HCT116 (cell line): ENCODE measurements around the gene HECW1. TPM values are rescaled to one million over a fixed set of nuclear protein-coding genes. Genes with fewer than 3 reads are reported as not detected.

ENCODE experiments used
- ATAC-seq: fragments of 200-7000 bp; cut with Tn5 transposase; 2 replicates; pipeline ENCODE4 v1.9.1; 2020; ENCODE audit warnings: mild to moderate bottlenecking, moderate library complexity
- BruUV-seq: library from RNA; stranded (reverse); fragments of 400-500 nt; replicated peaks from 2 replicates; lab custom pipeline; 2021; lab: Mats Ljungman, UMichigan
- CTCF ChIA-PET: fragments of 300-600 bp; sonication (Branson Sonifier 250); formaldehyde crosslinking; loops from one replicate; lab custom pipeline; 2021; ENCODE audit warnings: antibody characterized with exemption; lab: Charles Lee
- POLR2A ChIA-PET: fragments of 300-600, 350-600 bp; sonication (Branson Sonifier 250); formaldehyde crosslinking; loops from one replicate; lab custom pipeline; 2021; ENCODE audit warnings: antibody characterized with exemption; lab: Charles Lee
- RAD21 ChIA-PET, 2 experiments: fragments of 300-600 bp; sonication (Branson Sonifier 250); formaldehyde crosslinking; loops; one replicate each; lab custom pipeline; 2023; ENCODE audit warnings: low total read pairs in 2 of 2; ENCODE audit not compliant: uncharacterized antibody in 2 of 2, unreplicated experiment in 2 of 2, low non-redundant PET in 1 of 2; lab: Charles Lee
- DNase-seq: peaks from one replicate; pipeline ENCODE4 v3.0.0-alpha.2; 2010; ENCODE audit warnings: low read depth, low spot score
- H2AFZ ChIP-seq: fragments of 200-600 bp; shearing (Covaris generic), sonication (generic); 2 replicates; pipeline ENCODE4 v1.6.1; 2017; ENCODE audit warnings: low read depth, mixed run types, mixed read lengths, antibody characterized with exemption, low read length; ENCODE audit not compliant: poor library complexity, severe bottlenecking
- H3K27ac ChIP-seq: 2 replicates; pipeline ENCODE4 v1.5.1; 2012; ENCODE audit warnings: low read depth, low read length
- H3K27me3 ChIP-seq: fragments of 200-600 bp; sonication (generic); 2 replicates; pipeline ENCODE4 v1.6.1; 2016; ENCODE audit warnings: mixed run types, low read length, mixed read lengths; ENCODE audit not compliant: insufficient read depth
- H3K36me3 ChIP-seq, 2 experiments: fragments of 200-500 bp in 1 of 2; fragments of 200-600 bp in 1 of 2; sonication (Bioruptor generic) in 1 of 2; sonication (generic) in 1 of 2; 2 replicates each; pipeline versions ENCODE4 v1.5.1 to v1.6.1; 2014 to 2016; ENCODE audit warnings: low read length in 2 of 2, inconsistent platforms in 1 of 2, mixed read lengths in 1 of 2, mixed run types in 1 of 2; ENCODE audit not compliant: insufficient read depth in 2 of 2, control insufficient read depth in 1 of 2
- H3K4me1 ChIP-seq, 2 experiments: fragments of 200-600 bp in 1 of 2; sonication (generic) in 1 of 2; 2 replicates each; pipeline versions ENCODE4 v1.5.1 to v1.6.1; 2012 to 2017; ENCODE audit warnings: low read length in 2 of 2, inconsistent platforms in 1 of 2, mild to moderate bottlenecking in 1 of 2, mixed read lengths in 1 of 2, mixed run types in 1 of 2, moderate library complexity in 1 of 2; ENCODE audit not compliant: insufficient read depth in 2 of 2, control insufficient read depth in 1 of 2
- H3K4me2 ChIP-seq: fragments of 200-600 bp; sonication (generic); 2 replicates; pipeline ENCODE4 v1.6.1; 2017; ENCODE audit warnings: mixed run types, low read length, mixed read lengths
- H3K4me3 ChIP-seq, 2 experiments: fragments of 200-600 bp in 1 of 2; sonication (generic) in 1 of 2; replicated peaks in 1 of 2; 2 replicates each; pipeline ENCODE4 v1.5.1; 2011 to 2016; ENCODE audit warnings: low read length in 2 of 2, control low read depth in 1 of 2, low read depth in 1 of 2, mild to moderate bottlenecking in 1 of 2, mixed read lengths in 1 of 2, mixed run types in 1 of 2
- H3K79me2 ChIP-seq: fragments of 200-600 bp; sonication (generic); 2 replicates; pipeline ENCODE4 v1.6.1; 2017; ENCODE audit warnings: mild to moderate bottlenecking, mixed run types, low read length, moderate library complexity, mixed read lengths; ENCODE audit not compliant: insufficient read depth
- H3K9ac ChIP-seq: fragments of 200-600 bp; sonication (generic); 2 replicates; pipeline ENCODE4 v1.6.1; 2016; ENCODE audit warnings: low read length, mixed read lengths
- H3K9me2 ChIP-seq: fragments of 200-600 bp; sonication (generic), shearing (Covaris generic); 2 replicates; pipeline ENCODE4 v1.6.1; 2017; ENCODE audit warnings: mixed run types, mild to moderate bottlenecking, moderate library complexity; ENCODE audit not compliant: insufficient read depth
- H3K9me3 ChIP-seq, 2 experiments: fragments of 200-500 bp in 1 of 2; fragments of 200-600 bp in 1 of 2; sonication (Bioruptor generic) in 1 of 2; sonication (generic) in 1 of 2; 2 replicates each; pipeline ENCODE4 v1.6.1; 2014 to 2017; ENCODE audit warnings: low read length in 2 of 2, mixed read lengths in 2 of 2, inconsistent platforms in 1 of 2, low read depth in 1 of 2, mild to moderate bottlenecking in 1 of 2, mixed run types in 1 of 2, moderate library complexity in 1 of 2; ENCODE audit not compliant: control insufficient read depth in 1 of 2, insufficient read depth in 1 of 2
- H4K20me1 ChIP-seq: fragments of 200-600 bp; sonication (generic), shearing (Covaris generic); 2 replicates; pipeline ENCODE4 v1.6.1; 2017; ENCODE audit warnings: mixed run types, mild to moderate bottlenecking, moderate library complexity; ENCODE audit not compliant: insufficient read depth
- CTCF ChIP-seq, 3 experiments: fragments of 200-600 bp in 1 of 3; sonication (generic) in 1 of 3; IDR thresholded peaks in 2 of 3; conservative IDR thresholded peaks in 1 of 3; 2 replicates each; pipeline ENCODE4 v1.5.1; 2012 to 2017; ENCODE audit warnings: low read depth in 2 of 3, low read length in 2 of 3, antibody characterized with exemption in 1 of 3, borderline replicate concordance in 1 of 3, control low read depth in 1 of 3, mild to moderate bottlenecking in 1 of 3, mixed read lengths in 1 of 3, mixed run types in 1 of 3, moderate library complexity in 1 of 3; ENCODE audit not compliant: insufficient read depth in 1 of 3
- EGR1 ChIP-seq: IDR thresholded peaks from 2 replicates; pipeline ENCODE4 v1.6.1; 2012; ENCODE audit warnings: low read depth
- ELF1 ChIP-seq: IDR thresholded peaks from 2 replicates; pipeline ENCODE4 v1.6.1; 2012; ENCODE audit warnings: low read depth, borderline replicate concordance
- EZH2phosphoT487 ChIP-seq: fragments of 200-600 bp; IDR thresholded peaks from 2 replicates; pipeline ENCODE4 v1.6.1; 2018; ENCODE audit warnings: antibody characterized with exemption, borderline replicate concordance
- FOSL1 ChIP-seq: IDR thresholded peaks from 2 replicates; pipeline ENCODE4 v1.6.1; 2012; ENCODE audit warnings: low read depth
- MAX ChIP-seq: IDR thresholded peaks from 2 replicates; pipeline ENCODE4 v1.6.1; 2012
- POLR2A ChIP-seq: IDR thresholded peaks from 2 replicates; pipeline ENCODE4 v1.7.0; 2011; ENCODE audit warnings: borderline replicate concordance; ENCODE audit not compliant: insufficient read depth, insufficient read length; ENCODE audit errors: extremely low read depth
- RAD21 ChIP-seq: IDR thresholded peaks from 2 replicates; pipeline ENCODE4 v1.6.1; 2012; ENCODE audit warnings: low read depth, mild to moderate bottlenecking
- SIN3A ChIP-seq: IDR thresholded peaks from 2 replicates; pipeline ENCODE4 v1.6.1; 2012; ENCODE audit warnings: low read depth
- SP1 ChIP-seq: IDR thresholded peaks from 2 replicates; pipeline ENCODE4 v1.6.1; 2012; ENCODE audit warnings: low read depth
- SRF ChIP-seq: IDR thresholded peaks from 2 replicates; pipeline ENCODE4 v1.6.1; 2012; ENCODE audit warnings: low read depth
- TCF7L2 ChIP-seq: IDR thresholded peaks from 2 replicates; pipeline ENCODE4 v1.7.0; 2011; ENCODE audit warnings: borderline replicate concordance, inconsistent platforms; ENCODE audit not compliant: insufficient read depth, insufficient read length; ENCODE audit errors: extremely low read depth
- YY1 ChIP-seq: IDR thresholded peaks from 2 replicates; pipeline ENCODE4 v1.6.1; 2011; ENCODE audit warnings: low read length, low read depth, moderate library complexity, mild to moderate bottlenecking; ENCODE audit not compliant: insufficient replicate concordance; ENCODE audit errors: extremely low read depth
- ZBTB33 ChIP-seq: IDR thresholded peaks from 2 replicates; pipeline ENCODE4 v1.6.1; 2011; ENCODE audit warnings: mild to moderate bottlenecking, low read length, moderate library complexity; ENCODE audit not compliant: insufficient replicate concordance; ENCODE audit errors: extremely low read depth
- intact Hi-C: fragments of 100-400 bp; cut with micrococcal nuclease; formaldehyde crosslinking; loops from 2 replicates; pipeline ENCODE4 v1.10.0; 2022
- total RNA-seq: library from RNA; stranded (reverse); gene quantifications from one replicate; pipeline ENCODE4 v1.2.1, GENCODE V29; 2021; ENCODE audit not compliant: unreplicated experiment
- TF ChIP-seq, protein P1 (sequence below): IDR thresholded peaks from 2 replicates; pipeline ENCODE4 v1.6.1; 2012

Gene HECW1
- total RNA-seq, 1 experiment from 2014 or later, result 5.6 TPM

GRCh38 chr7:43078794-43079193 lies 33.7 kb upstream of the HECW1 start:
- CTCF ChIA-PET, result no interaction called here
- no peak for ATAC-seq
- no peak for DNase-seq
- Histone ChIP-seq H3K27me3 (no peaks in the 10 kb centered on the region), H3K9me3 (no peaks in the 10 kb centered on the region), H3K36me3 (no peaks in the 10 kb centered on the region), H2AFZ (no peak overlapping the region), H3K4me3 (no peak overlapping the region), H3K4me1 (peaks cover 0 to 13% of the 10 kb centered on the region in 2 experiments; a peak in 2 of 4 replicates), H3K9ac (no peak overlapping the region), H3K27ac (no peak overlapping the region), H3K9me2 (no peaks in the 10 kb centered on the region), H3K4me2 (peak overlapping the region; percentile 76; the same call in 1 of the 2 replicates), H3K79me2 (no peaks in the 10 kb centered on the region), H4K20me1 (no peaks in the 10 kb centered on the region)
- POLR2A ChIA-PET, result no interaction called here
- RAD21 ChIA-PET, result no interaction called here
- intact Hi-C loops, result no loop called here
- BruUV-seq, result no TSS peak
- no peak for TF ChIP-seq POLR2A
- TF ChIP-seq EZH2phosphoT487, result no peak
- no peak for TF ChIP-seq EGR1
- no peak for TF ChIP-seq YY1
- TF ChIP-seq MAX, result no peak

DNA sequence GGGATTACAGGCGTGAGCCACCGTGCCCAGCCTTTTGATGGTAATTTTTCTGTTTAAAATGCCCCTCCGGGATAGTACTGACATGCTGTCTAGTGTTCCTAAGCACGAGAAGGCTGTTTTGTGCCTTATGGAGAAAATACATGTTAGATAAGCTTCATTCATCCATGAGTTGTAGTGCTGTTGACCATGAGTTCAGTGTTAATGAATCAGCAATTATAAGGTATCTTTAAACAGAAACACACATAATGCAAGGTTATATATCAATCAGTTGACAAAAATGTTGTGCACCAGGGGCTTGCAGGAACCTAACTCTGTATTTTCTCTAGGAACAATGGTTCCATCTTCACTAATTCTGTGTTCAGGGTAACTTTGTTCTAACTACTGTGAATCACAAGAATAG lies 30.8 kb upstream of the HECW1 start:
- no peaks in the 10 kb centered on the region for H4K20me1 ChIP-seq
- no peak overlapping the region for H3K4me3 ChIP-seq
- no TSS peak for BruUV-seq
- RAD21 ChIA-PET, result no interaction called here
- no peak overlapping the region for H3K4me2 ChIP-seq
- no peaks in the 10 kb centered on the region for H3K79me2 ChIP-seq
- DNase-seq (no peak), ATAC-seq (no peak)
- H3K36me3 ChIP-seq, result no peaks in the 10 kb centered on the region
- H3K9me2 ChIP-seq, result no peaks in the 10 kb centered on the region
- H3K27me3 ChIP-seq, result no peaks in the 10 kb centered on the region
- CTCF ChIA-PET, result no interaction called here
- no peak overlapping the region for H3K9ac ChIP-seq
- no peak overlapping the region for H3K27ac ChIP-seq
- H3K9me3 ChIP-seq, result no peaks in the 10 kb centered on the region
- intact Hi-C loops, result no loop called here
- no peak for TF ChIP-seq EGR1
- no peak for TF ChIP-seq RAD21
- no peak for TF ChIP-seq ELF1
- no peak for TF ChIP-seq CTCF (IDR thresholded peaks at IDR 0.05 in 2 of 3, conservative IDR thresholded peaks at IDR 0.05 in 1 of 3; ENCODE audit: borderline replicate concordance in 1 of 3, insufficient read depth in 1 of 3, low read depth in 2 of 3, low read length in 2 of 3)
- no peak for TF ChIP-seq FOSL1
- no peak for TF ChIP-seq SIN3A
- TF ChIP-seq SRF, result no peak
- TF ChIP-seq TCF7L2, result no peak
- TF ChIP-seq EZH2phosphoT487, result no peak
- no peak for TF ChIP-seq ZBTB33
- TF ChIP-seq, protein P1, sequence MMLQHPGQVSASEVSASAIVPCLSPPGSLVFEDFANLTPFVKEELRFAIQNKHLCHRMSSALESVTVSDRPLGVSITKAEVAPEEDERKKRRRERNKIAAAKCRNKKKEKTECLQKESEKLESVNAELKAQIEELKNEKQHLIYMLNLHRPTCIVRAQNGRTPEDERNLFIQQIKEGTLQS, result no peak
- TF ChIP-seq SP1, result no peak
- TF ChIP-seq YY1, result no peak
- POLR2A ChIA-PET, result no interaction called here
- peaks cover 0 to 13% of the 10 kb centered on the region in 2 experiments; a peak in 2 of 4 replicates for H3K4me1 ChIP-seq
- no peak overlapping the region for H2AFZ ChIP-seq
